Glutamatergic neuron (in vitro differentiated cells): ENCODE results near the gene PPP1R1B. TPM values are rescaled to one million over a fixed set of nuclear protein-coding genes. Genes with fewer than 3 reads are reported as not detected.

ENCODE experiments used
- DNase-seq: peaks from one replicate; pipeline ENCODE4 v3.0.0; 2022
- H3K27ac Mint-ChIP-seq: one replicate; pipeline ENCODE4 v1.8.0; 2020; ENCODE audit warnings: mild to moderate bottlenecking, mixed read lengths, inconsistent platforms; ENCODE audit not compliant: unreplicated experiment
- H3K27me3 Mint-ChIP-seq: one replicate; pipeline ENCODE4 v1.8.0; 2020; ENCODE audit warnings: mild to moderate bottlenecking, moderate library complexity, mixed read lengths, inconsistent platforms; ENCODE audit not compliant: unreplicated experiment
- H3K36me3 Mint-ChIP-seq: one replicate; pipeline ENCODE4 v1.8.0; 2020; ENCODE audit warnings: mild to moderate bottlenecking, mixed read lengths, inconsistent platforms; ENCODE audit not compliant: unreplicated experiment
- H3K4me1 Mint-ChIP-seq: one replicate; pipeline ENCODE4 v1.8.0; 2020; ENCODE audit warnings: mild to moderate bottlenecking, low read depth, mixed read lengths, inconsistent platforms; ENCODE audit not compliant: unreplicated experiment
- H3K4me3 Mint-ChIP-seq: one replicate; pipeline ENCODE4 v1.8.0; 2020; ENCODE audit warnings: mild to moderate bottlenecking, mixed read lengths, inconsistent platforms; ENCODE audit not compliant: unreplicated experiment
- H3K9me3 Mint-ChIP-seq: one replicate; pipeline ENCODE4 v1.8.0; 2020; ENCODE audit warnings: mild to moderate bottlenecking, moderate library complexity, mixed read lengths, inconsistent platforms; ENCODE audit not compliant: unreplicated experiment
- total RNA-seq: library from RNA; stranded (reverse); fragmentation: NEBNext Ultra II Directional; extraction: Animal tissue kit (Norgen Biotek cat#: 25700); gene quantifications from one replicate; pipeline ENCODE4 v1.2.1, GENCODE V29; 2021; ENCODE audit not compliant: unreplicated experiment
- TF ChIP-seq, protein P1 (sequence below): fragments of 200-600 bp; sonication (generic); IDR thresholded peaks from one replicate; pipeline ENCODE4 v1.5.0; 2021; ENCODE audit not compliant: partially characterized antibody, unreplicated experiment

PPP1R1B gene
- total RNA-seq, 1 donor from 2014 or later, result not detected

DNA sequence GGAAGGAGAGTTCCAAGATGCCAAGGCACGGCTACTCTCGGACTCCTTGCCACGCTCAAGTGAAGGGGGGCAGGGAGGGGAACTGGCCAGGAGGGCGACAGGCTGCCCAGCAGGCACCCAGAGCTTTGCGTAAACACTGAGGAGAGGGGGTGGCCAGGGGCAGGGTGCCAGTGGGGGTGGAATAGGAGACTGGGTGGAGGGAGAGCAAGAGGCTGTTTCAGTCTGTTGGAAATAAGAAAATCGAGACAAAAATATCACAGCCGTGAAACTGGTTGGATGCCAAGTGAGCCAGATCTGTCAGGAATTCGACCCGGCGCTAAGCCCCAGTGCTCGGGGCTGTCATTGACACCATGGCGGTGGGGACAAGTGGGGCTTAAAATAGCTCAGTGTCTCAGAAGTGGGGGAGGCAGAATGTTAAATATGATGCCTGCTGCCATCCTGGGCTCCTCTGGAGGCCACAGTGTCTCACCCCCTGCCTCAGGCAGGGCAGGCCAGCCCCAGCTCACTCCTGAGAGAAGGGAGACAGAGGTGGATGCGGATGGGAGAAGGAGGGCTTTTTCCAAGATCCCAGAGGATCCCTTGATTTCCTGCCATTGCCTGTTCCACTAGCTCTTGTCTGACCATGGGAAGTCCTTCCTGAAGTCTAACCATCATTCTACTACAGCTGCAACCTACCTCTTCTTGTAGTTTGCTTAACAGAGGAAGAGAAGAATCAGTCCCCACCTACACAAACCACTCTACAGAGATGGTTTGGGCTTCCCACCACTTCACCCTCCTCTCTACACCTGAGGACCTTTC lies 51.0 kb downstream of the PPP1R1B start:
- H3K27ac Mint-ChIP-seq, result no peak overlapping the region
- no peak for DNase-seq
- H3K36me3 Mint-ChIP-seq, result no peaks in the 10 kb centered on the region
- peaks cover 1% of the 10 kb centered on the region for H3K27me3 Mint-ChIP-seq
- no peaks in the 10 kb centered on the region for H3K4me1 Mint-ChIP-seq
- no peak overlapping the region for H3K4me3 Mint-ChIP-seq
- TF ChIP-seq, protein P1, sequence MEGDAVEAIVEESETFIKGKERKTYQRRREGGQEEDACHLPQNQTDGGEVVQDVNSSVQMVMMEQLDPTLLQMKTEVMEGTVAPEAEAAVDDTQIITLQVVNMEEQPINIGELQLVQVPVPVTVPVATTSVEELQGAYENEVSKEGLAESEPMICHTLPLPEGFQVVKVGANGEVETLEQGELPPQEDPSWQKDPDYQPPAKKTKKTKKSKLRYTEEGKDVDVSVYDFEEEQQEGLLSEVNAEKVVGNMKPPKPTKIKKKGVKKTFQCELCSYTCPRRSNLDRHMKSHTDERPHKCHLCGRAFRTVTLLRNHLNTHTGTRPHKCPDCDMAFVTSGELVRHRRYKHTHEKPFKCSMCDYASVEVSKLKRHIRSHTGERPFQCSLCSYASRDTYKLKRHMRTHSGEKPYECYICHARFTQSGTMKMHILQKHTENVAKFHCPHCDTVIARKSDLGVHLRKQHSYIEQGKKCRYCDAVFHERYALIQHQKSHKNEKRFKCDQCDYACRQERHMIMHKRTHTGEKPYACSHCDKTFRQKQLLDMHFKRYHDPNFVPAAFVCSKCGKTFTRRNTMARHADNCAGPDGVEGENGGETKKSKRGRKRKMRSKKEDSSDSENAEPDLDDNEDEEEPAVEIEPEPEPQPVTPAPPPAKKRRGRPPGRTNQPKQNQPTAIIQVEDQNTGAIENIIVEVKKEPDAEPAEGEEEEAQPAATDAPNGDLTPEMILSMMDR, result no peak
- H3K9me3 Mint-ChIP-seq, result no peaks in the 10 kb centered on the region

DNA sequence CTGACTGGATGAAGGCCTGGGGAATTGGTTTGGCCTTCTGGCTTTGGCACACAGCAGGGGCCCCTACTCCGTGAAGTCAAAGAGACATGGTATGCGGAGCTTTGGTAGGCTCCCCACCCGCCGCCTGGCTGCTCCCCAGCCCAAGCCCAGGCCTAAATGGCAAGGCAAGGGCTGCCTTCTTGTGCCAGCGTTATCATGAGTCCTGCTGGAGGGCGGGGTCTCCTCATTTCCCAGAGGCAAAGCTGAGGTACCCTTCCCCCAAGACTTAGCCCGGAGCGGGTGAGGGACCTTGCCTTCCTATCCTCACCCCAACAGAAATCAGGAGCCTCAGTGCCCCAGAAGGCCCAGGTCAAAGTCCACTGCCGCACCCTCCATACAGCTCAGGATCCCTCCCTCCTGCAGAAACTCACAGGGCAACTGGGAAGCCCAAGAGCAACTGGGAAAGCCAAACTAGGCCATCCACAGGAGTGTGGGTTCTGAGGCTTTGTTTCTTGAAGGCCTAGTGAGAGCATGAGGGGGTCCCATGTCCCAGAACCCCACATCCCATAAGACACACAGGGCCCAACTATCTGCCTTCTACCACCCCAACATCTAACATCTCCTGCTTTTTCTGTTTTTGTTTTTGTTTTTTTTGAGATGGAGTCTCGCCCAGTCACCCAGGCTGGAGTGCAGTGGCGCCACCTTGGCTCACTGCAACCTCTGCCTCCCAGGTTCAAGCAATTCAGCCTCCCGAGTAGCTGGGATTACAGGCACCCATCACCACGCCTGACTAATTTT lies 51.8 kb downstream of the PPP1R1B start:
- H3K4me1 Mint-ChIP-seq, result no peaks in the 10 kb centered on the region
- H3K9me3 Mint-ChIP-seq, result peaks cover 3% of the 10 kb centered on the region
- no peaks in the 10 kb centered on the region for H3K36me3 Mint-ChIP-seq
- H3K27me3 Mint-ChIP-seq, result peaks cover 3% of the 10 kb centered on the region
- no peak overlapping the region for H3K27ac Mint-ChIP-seq
- H3K4me3 Mint-ChIP-seq, result no peak overlapping the region
- TF ChIP-seq, protein P1, result no peak
- no peak for DNase-seq

DNA sequence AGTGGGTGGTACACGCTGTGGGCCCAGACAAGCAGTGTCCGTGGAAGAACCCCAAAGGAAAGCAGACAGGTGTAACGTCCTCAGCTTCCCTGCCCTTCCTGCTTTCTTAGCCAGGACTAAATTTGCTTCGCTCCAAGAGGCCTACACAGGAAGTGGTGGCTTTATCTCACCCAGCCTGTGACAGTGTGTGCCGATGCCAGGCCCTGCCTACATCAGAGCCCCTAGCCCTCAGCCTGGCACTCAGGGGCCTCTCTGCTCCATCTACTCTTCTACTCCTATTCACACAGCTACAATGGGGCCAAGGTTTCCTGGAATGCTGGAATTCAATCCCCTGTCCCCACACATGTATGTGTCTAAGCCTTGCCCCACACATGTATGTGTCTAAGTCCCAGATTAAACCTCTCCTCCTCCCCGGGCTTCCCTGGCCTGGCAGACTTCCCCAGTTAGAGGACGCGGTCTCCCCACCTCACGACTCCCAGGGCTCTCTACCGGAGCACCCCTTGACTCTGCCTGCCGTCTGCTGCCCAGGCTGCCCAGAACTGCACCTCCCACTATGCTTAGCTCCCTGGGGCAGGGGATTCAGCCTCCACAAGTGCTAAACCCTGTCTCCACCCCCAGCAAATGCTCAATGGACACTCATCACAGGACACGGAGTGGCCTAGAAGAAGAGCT lies 52.9 kb downstream of the PPP1R1B start:
- DNase-seq, result no peak
- Mint-ChIP-seq H3K4me3 (no peak overlapping the region), H3K9me3 (peaks cover 3% of the 10 kb centered on the region), H3K36me3 (no peaks in the 10 kb centered on the region), H3K27ac (no peak overlapping the region), H3K27me3 (peaks cover 3% of the 10 kb centered on the region), H3K4me1 (no peaks in the 10 kb centered on the region)
- TF ChIP-seq, protein P1, result no peak

DNA sequence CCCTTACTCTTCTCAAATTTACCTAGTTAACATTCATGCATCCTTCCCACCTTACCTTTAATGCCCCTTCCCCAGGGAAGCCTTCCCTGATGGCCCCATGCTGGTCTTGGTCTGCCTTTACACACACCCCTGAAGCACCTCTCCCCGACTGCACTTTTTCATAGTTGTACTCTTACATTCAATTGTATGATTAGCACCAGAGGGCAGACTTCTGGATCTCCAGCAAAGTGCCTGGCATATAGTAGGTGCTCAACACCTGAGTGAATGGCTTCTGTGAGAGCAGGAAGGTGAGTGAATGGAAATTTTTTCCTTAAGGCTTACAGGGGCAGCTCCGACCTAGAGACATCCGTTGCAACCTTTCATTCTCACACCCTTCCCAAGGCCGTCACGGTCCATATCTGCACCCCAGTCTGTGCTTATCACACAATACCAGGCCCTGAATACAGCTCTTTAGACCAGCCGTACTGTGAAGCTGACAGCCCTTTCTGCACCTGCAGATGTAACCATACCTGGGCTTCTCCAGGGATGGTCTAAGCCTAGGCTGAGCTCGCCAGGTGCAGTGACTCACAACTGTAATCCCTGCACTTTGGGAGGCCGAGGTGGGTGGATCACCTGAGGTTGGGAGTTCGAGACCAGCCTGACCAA lies 56.7 kb downstream of the PPP1R1B start:
- Mint-ChIP-seq H3K36me3 (peaks cover 13% of the 10 kb centered on the region), H3K4me3 (no peak overlapping the region), H3K27ac (peak overlapping the region; percentile 19), H3K27me3 (peaks cover 6% of the 10 kb centered on the region), H3K4me1 (peaks cover 3% of the 10 kb centered on the region), H3K9me3 (peaks cover 8% of the 10 kb centered on the region)
- DNase-seq, result no peak
- TF ChIP-seq, protein P1, result no peak
